ENCODE results near the gene TRIM2. TPM values are rescaled to one million over a fixed set of nuclear protein-coding genes. Genes with fewer than 3 reads are reported as not detected.

Gene TRIM2
- total and polyA plus RNA-seq, 2 donors (not counting 1 experiment from before 2014, with no cell fraction given), result 39.6 to 90.8 TPM

DNA sequence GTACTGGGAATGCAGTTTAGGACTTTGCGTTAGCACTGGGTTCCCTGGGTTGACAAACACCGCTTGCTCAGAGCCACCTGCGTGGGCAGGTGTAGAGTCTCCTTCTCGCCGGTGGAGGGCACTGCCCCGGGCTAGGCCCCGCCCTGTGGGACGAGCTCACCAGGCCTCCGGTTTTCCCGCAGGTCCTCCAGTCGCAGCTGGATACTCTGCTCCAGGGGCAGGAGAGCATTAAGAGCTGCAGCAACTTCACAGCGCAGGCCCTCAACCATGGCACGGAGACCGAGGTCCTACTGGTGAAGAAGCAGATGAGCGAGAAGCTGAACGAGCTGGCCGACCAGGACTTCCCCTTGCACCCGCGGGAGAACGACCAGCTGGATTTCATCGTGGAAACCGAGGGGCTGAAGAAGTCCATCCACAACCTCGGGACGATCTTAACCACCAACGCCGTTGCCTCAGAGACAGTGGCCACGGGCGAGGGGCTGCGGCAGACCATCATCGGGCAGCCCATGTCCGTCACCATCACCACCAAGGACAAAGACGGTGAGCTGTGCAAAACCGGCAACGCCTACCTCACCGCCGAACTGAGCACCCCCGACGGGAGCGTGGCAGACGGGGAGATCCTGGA is 91.0 kb downstream of the TRIM2 start:
- Histone ChIP-seq H3K36me3 (ENCODE audit: control insufficient read depth, insufficient read depth, low read length) (peaks cover 8% of the 10 kb centered on the region), H3K4me3 (replicated peaks in 1 of 4; ENCODE audit: control extremely low read depth in 1 of 4, insufficient read depth in 1 of 4, low read depth in 3 of 4, low read length in 4 of 4) (no peak overlapping the region), H3K9ac (ENCODE audit: insufficient read depth, low read length) (no peak overlapping the region), H4K20me1 (ENCODE audit: control insufficient read depth, extremely low read depth, insufficient read depth, low read length) (no peaks in the 10 kb centered on the region), H3K4me2 (ENCODE audit: extremely low read depth, insufficient read depth, low read length) (no peak overlapping the region), H3K27ac (ENCODE audit: insufficient read depth, low read length) (no peak overlapping the region), H3K27me3 (ENCODE audit: control insufficient read depth, insufficient read depth, low read length) (no peaks in the 10 kb centered on the region), H3K4me1 (ENCODE audit: control insufficient read depth, extremely low read depth, insufficient read depth, low read length) (peaks cover 18% of the 10 kb centered on the region), H3K79me2 (ENCODE audit: control insufficient read depth, insufficient read depth, low read length) (no peaks in the 10 kb centered on the region), H3K9me3 (ENCODE audit: control insufficient read depth, insufficient read depth, low read depth, low read length) (no peaks in the 10 kb centered on the region), H2AFZ (ENCODE audit: low read length) (no peak overlapping the region)
- DNase-seq (ENCODE audit: low read depth in 2 of 2), result no peak
- no peak for TF ChIP-seq EZH2 (IDR thresholded peaks at IDR 0.05; ENCODE audit: low read length, missing control alignments)
- no peak for TF ChIP-seq CTCF (conservative IDR thresholded peaks at IDR 0.05 in 1 of 2, IDR thresholded peaks at IDR 0.05 in 1 of 2; ENCODE audit: low read depth in 1 of 2, low read length in 2 of 2)

- peak overlapping the region in 1 of 4 experiments; percentile 20 for H3K4me3 ChIP-seq (replicated peaks in 1 of 4; ENCODE audit: control extremely low read depth in 1 of 4, insufficient read depth in 1 of 4, low read depth in 3 of 4, low read length in 4 of 4)
- no peak overlapping the region for H3K27ac ChIP-seq (ENCODE audit: insufficient read depth, low read length)
- H3K27me3 ChIP-seq (ENCODE audit: control insufficient read depth, insufficient read depth, low read length), result no peaks in the 10 kb centered on the region
- H3K9ac ChIP-seq (ENCODE audit: insufficient read depth, low read length), result peak overlapping the region; percentile 41
- DNase-seq (ENCODE audit: low read depth in 2 of 2), result peak; percentile 62 to 89
- H3K9me3 ChIP-seq (ENCODE audit: control insufficient read depth, insufficient read depth, low read depth, low read length), result no peaks in the 10 kb centered on the region
- no peaks in the 10 kb centered on the region for H3K79me2 ChIP-seq (ENCODE audit: control insufficient read depth, insufficient read depth, low read length)
- no peak overlapping the region for H2AFZ ChIP-seq (ENCODE audit: low read length)
- TF ChIP-seq CTCF (conservative IDR thresholded peaks at IDR 0.05 in 1 of 2, IDR thresholded peaks at IDR 0.05 in 1 of 2; ENCODE audit: low read depth in 1 of 2, low read length in 2 of 2) (no peak), EZH2 (IDR thresholded peaks at IDR 0.05; ENCODE audit: low read length, missing control alignments) (no peak)
- H3K4me1 ChIP-seq (ENCODE audit: control insufficient read depth, extremely low read depth, insufficient read depth, low read length), result peaks cover 18% of the 10 kb centered on the region
- peak overlapping the region; percentile 68 for H3K4me2 ChIP-seq (ENCODE audit: extremely low read depth, insufficient read depth, low read length)
- no peaks in the 10 kb centered on the region for H4K20me1 ChIP-seq (ENCODE audit: control insufficient read depth, extremely low read depth, insufficient read depth, low read length)
- peaks cover 8% of the 10 kb centered on the region for H3K36me3 ChIP-seq (ENCODE audit: control insufficient read depth, insufficient read depth, low read length)
Measured at GRCh38 chr4:153296040-153296823, 92.0 kb downstream of the TRIM2 start.

GRCh38 chr4:153297116-153297515 is 92.9 kb downstream of the TRIM2 start:
- DNase-seq (ENCODE audit: low read depth in 2 of 2), result no peak
- Histone ChIP-seq H3K79me2 (ENCODE audit: control insufficient read depth, insufficient read depth, low read length) (no peaks in the 10 kb centered on the region), H3K27ac (ENCODE audit: insufficient read depth, low read length) (no peak overlapping the region), H3K4me1 (ENCODE audit: control insufficient read depth, extremely low read depth, insufficient read depth, low read length) (peaks cover 18% of the 10 kb centered on the region), H3K9ac (ENCODE audit: insufficient read depth, low read length) (no peak overlapping the region), H3K4me2 (ENCODE audit: extremely low read depth, insufficient read depth, low read length) (peak overlapping the region; percentile 13), H3K9me3 (ENCODE audit: control insufficient read depth, insufficient read depth, low read depth, low read length) (no peaks in the 10 kb centered on the region), H3K36me3 (ENCODE audit: control insufficient read depth, insufficient read depth, low read length) (peaks cover 8% of the 10 kb centered on the region), H3K4me3 (replicated peaks in 1 of 4; ENCODE audit: control extremely low read depth in 1 of 4, insufficient read depth in 1 of 4, low read depth in 3 of 4, low read length in 4 of 4) (no peak overlapping the region), H4K20me1 (ENCODE audit: control insufficient read depth, extremely low read depth, insufficient read depth, low read length) (no peaks in the 10 kb centered on the region), H3K27me3 (ENCODE audit: control insufficient read depth, insufficient read depth, low read length) (no peaks in the 10 kb centered on the region), H2AFZ (ENCODE audit: low read length) (no peak overlapping the region)
- TF ChIP-seq EZH2 (IDR thresholded peaks at IDR 0.05; ENCODE audit: low read length, missing control alignments) (no peak), CTCF (conservative IDR thresholded peaks at IDR 0.05 in 1 of 2, IDR thresholded peaks at IDR 0.05 in 1 of 2; ENCODE audit: low read depth in 1 of 2, low read length in 2 of 2) (no peak)
